ENCODE measurements around the gene NOD1.

Gene NOD1

GRCh38 chr7:30451539-30452279 lies 26.9 kb downstream of the NOD1 start:
- TF ChIP-seq CTCF (conservative IDR thresholded peaks at IDR 0.05) = no peak

GRCh38 chr7:30450983-30451497 lies 27.5 kb downstream of the NOD1 start:
- no peak for TF ChIP-seq CTCF (conservative IDR thresholded peaks at IDR 0.05)
- H3K27ac ChIP-seq = no peak overlapping the region

More at GRCh38 chr7:30451539-30452279, 26.9 kb downstream of the NOD1 start:
- no peak overlapping the region for H3K27ac ChIP-seq

GRCh38 chr7:30450240-30450982 lies 28.2 kb downstream of the NOD1 start:
- TF ChIP-seq CTCF (conservative IDR thresholded peaks at IDR 0.05) = no peak
- H3K27ac ChIP-seq = peak overlapping the region; percentile 9; the same call in 1 of the 2 replicates

DNA sequence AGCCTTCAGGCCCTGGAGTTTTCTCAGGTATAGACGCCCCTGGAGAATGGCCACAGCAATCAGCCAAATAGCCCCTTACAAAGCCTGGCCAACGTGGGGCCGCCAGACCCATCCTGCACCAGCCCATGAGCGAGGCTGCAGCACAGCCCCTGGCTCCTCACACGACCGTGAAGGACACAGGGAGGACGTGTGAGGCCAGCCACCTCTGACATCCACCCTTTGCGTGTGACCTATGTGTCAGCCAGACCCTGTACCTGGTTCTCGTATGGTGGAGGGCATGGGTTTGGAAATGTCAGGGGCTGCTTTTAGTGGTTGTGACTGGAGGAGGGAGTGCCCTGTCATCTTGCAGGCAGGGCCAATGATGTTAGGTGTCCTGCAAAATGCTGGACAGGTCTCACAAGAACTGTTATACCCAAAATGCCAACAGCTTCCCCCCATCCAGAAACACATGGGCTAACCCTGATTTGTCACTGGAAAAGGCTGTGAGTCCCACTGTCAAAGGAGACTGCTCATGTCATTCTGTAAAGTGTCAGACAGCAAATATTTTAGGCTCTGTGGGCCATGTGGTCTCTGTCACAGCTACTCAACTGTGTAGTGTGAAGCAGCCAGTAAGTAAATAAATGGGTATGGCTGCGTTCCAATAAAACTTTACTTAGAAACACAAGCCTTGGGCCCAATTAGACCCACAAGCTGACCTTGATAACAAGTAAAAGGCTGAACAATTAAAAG lies 30.0 kb downstream of the NOD1 start:
- no peak overlapping the region for H3K27ac ChIP-seq
- TF ChIP-seq CTCF (conservative IDR thresholded peaks at IDR 0.05) = no peak

DNA sequence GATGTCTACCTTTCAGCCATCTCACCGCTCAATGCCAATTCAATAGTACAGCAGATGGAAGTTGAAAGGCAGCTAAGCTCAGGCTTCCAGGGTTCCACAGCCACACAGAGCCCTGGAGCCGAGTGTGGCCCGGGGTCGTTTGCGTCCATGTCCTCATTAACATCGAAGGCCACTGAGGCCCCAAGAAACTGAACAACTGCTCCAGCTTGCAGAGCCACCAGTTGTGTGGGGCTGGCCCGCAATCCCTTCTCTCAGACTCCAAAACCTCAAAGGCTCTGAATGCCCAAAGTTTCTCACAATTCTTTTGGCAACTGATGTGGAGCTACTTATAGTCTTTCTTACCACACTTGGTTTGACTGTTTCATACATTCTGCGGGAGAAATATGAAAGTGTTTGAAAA lies 31.1 kb downstream of the NOD1 start:
- no peak overlapping the region for H3K27ac ChIP-seq
- TF ChIP-seq CTCF (conservative IDR thresholded peaks at IDR 0.05) = no peak

DNA sequence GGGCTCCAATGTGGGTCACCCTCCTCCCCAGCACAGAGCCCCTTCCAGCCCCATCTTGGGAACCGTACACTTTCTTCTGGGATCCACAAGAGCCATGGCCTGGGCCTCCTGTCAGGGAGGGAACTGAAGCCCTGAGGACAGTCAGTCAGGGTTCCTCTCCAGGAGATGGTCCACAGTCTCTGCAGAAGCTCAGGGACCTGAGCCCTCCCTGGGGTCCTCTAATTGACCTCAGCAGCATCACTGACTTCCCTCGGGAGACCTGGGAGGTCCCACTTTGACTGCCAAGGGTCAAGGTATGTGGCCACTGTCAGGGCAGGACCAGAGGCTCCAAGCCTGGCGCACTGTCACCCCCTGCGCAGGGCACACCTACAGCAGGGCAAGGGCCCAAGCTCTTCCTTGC lies 32.3 kb downstream of the NOD1 start:
- TF ChIP-seq CTCF (conservative IDR thresholded peaks at IDR 0.05) = no peak
- H3K27ac ChIP-seq = no peak overlapping the region

GRCh38 chr7:30445770-30446169 lies 32.8 kb downstream of the NOD1 start:
- TF ChIP-seq CTCF (conservative IDR thresholded peaks at IDR 0.05) = no peak
- H3K27ac ChIP-seq = no peak overlapping the region

All from VCaP (cell line).